Transverse colon (tissue), 4 donors: Measurements from ENCODE around the gene DEDD2.
A peak's percentile ranks its signal among the peaks of the same experiment; 100 is the strongest.

Source experiments
- CTCF ChIP-seq, 5 experiments: fragments of 200-600 bp in 3 of 5; fragments of 450-650 bp in 2 of 5; sonication (generic) in 3 of 5; IDR thresholded peaks; 1 replicate in 2 of 5; 2 replicates in 3 of 5; pipeline ENCODE4 v1.5.1; 2016 to 2017; ENCODE audit warnings: antibody characterized with exemption in 5 of 5, inconsistent platforms in 3 of 5, mild to moderate bottlenecking in 2 of 5, moderate library complexity in 1 of 5
- EP300 ChIP-seq: sonication (generic); formaldehyde crosslinking; IDR thresholded peaks from one replicate; pipeline ENCODE4 v1.6.1; 2017; ENCODE audit warnings: antibody characterized with exemption, low read depth
- POLR2A ChIP-seq: fragments of 450-650 bp; IDR thresholded peaks from one replicate; pipeline ENCODE4 v1.6.1; 2016; ENCODE audit warnings: antibody characterized with exemption, mild to moderate bottlenecking, moderate library complexity
- POLR2AphosphoS5 ChIP-seq, 3 donors: sonication (generic); formaldehyde crosslinking; IDR thresholded peaks; one replicate each; pipeline ENCODE4 v1.6.1; 2016; ENCODE audit warnings: antibody characterized with exemption in 3 of 3

- TF ChIP-seq POLR2AphosphoS5 (IDR thresholded peaks at IDR 0.05) (no peak), CTCF (IDR thresholded peaks at IDR 0.05) (peak; percentile 87 to 91 (median 88)), POLR2A (no peak), EP300 (no peak)
These were observed 33.0 kb downstream of the DEDD2 start for GRCh38 chr19:42184401-42184861.
